Natural killer cell treated with Interleukin-12 subunit alpha and Interleukin-12 subunit beta and Interleukin-15 and Interleukin-18, amount 100 ng/mL, for 72 hours (primary cell): ENCODE measurements around the gene SYNGR3. TPM values are rescaled to one million over a fixed set of nuclear protein-coding genes. Genes with fewer than 3 reads are reported as not detected.
"Not testable (repeated sequence)": the region's sequence is repeated elsewhere in the genome, so short reads cannot be mapped to it uniquely, and the experiment has no call there.

Experiments used
- ATAC-seq, 2 donors: fragments of 150-1000 bp; cut with Tn5 transposase in 1 of 2; sonication (Bioruptor Pico), chemical (Tn5 transposase) in 1 of 2; 2 replicates each; pipeline ENCODE4 v1.10.0; 2021
- DNase-seq: peaks from one replicate; pipeline ENCODE4 v3.0.0; 2022; ENCODE audit warnings: low spot score
- H3K27ac Mint-ChIP-seq, 2 donors: 1 replicate in 1 of 2; 2 replicates in 1 of 2; pipeline ENCODE4 v1.8.0; 2022; ENCODE audit warnings: mixed read lengths in 2 of 2, mild to moderate bottlenecking in 1 of 2, moderate library complexity in 1 of 2
- H3K27me3 Mint-ChIP-seq, 2 donors: 1 replicate in 1 of 2; 2 replicates in 1 of 2; pipeline ENCODE4 v1.8.0; 2022; ENCODE audit warnings: mixed read lengths in 2 of 2
- H3K36me3 Mint-ChIP-seq: one replicate; pipeline ENCODE4 v1.8.0; 2022; ENCODE audit warnings: mixed read lengths
- H3K4me1 Mint-ChIP-seq, 2 donors: 1 replicate in 1 of 2; 2 replicates in 1 of 2; pipeline ENCODE4 v1.8.0; 2022; ENCODE audit warnings: low read depth in 2 of 2, mixed read lengths in 2 of 2, mild to moderate bottlenecking in 1 of 2
- H3K4me3 Mint-ChIP-seq: one replicate; pipeline ENCODE4 v1.8.0; 2022; ENCODE audit warnings: mixed read lengths
- H3K9me3 Mint-ChIP-seq: 2 replicates; pipeline ENCODE4 v1.8.0; 2022; ENCODE audit warnings: mixed read lengths
- total RNA-seq, 2 donors: library from RNA; stranded (reverse); gene quantifications; one replicate each; pipeline ENCODE4 v1.2.3, GENCODE V29; 2022

The SYNGR3 gene
- total RNA-seq, 2 donors from 2014 or later: 21.3 to 43.6 TPM

DNA sequence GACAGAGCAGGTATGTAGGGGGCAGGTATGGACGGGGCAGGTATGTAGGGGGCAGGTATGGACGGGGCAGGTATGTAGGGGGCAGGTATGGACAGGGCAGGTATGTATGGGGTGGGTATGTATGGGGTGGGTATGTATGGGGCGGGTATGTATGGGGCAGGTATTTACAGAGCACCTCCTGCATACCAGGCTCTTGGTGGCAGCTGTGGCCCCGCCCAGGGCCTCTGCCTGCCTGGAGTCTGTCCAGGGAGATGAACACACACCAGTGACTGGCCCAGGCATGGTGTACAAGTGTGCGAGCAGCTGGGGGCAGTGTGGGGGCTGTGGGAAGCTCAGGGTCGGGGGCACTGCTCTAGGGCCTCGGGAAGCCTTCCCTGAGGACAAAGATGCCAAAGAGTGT lies 39.7 kb upstream of the SYNGR3 start:
- no peak for ATAC-seq
- H3K4me3 Mint-ChIP-seq: no peak overlapping the region

DNA sequence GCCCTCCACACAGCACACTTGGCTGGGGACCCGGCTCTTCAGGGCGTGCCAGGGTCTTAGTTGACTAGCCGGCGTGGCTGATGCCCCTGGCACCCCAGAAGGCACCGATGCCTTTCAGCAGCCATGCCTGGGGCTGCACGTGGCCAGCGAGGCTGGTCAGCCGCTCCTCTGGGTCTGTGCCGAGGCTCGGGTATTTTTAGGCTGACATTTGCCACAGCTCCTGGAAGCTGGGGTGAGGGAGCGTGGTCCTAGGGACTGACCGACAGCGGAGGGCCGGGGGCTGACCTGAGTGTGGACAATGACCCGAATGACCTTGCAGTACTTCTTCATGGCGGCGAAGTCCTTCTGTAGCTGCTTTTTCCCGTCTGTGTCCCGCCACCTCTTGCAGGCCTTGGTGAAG lies 39.2 kb upstream of the SYNGR3 start:
- Mint-ChIP-seq H3K27ac (no peak overlapping the region), H3K9me3 (no peaks in the 10 kb centered on the region)
- ATAC-seq: no peak

More for the DNA sequence above, 39.7 kb upstream of the SYNGR3 start:
- H3K36me3 Mint-ChIP-seq: no peaks in the 10 kb centered on the region
- H3K27ac Mint-ChIP-seq: no peak overlapping the region
- no peak for DNase-seq
- no peaks in the 10 kb centered on the region for H3K4me1 Mint-ChIP-seq
- no peaks in the 10 kb centered on the region for H3K9me3 Mint-ChIP-seq
- H3K27me3 Mint-ChIP-seq: no peaks in the 10 kb centered on the region

DNA sequence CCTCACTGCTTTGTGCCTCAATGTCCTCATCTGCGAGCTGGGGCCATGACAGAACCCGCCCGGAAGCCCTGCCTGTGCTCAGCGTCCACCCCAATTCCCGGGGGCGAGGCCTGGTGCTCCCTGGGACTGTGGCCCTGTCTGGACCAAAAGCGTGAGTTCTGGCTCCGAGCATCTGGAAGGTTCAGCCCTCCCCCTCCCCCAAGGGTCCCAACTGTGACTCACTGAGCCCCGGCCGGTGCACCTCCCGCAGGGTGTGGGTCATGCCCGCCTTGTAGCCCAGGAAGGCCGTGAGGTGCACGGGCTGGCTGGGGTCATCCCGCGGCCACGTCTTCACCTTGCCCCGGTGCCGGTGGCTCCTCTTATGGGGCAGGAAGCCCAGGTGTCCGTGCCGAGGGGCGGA lies 36.0 kb upstream of the SYNGR3 start:
- Mint-ChIP-seq H3K27me3 (no peaks in the 10 kb centered on the region), H3K4me3 (no peak overlapping the region), H3K9me3 (no peaks in the 10 kb centered on the region), H3K4me1 (no peaks in the 10 kb centered on the region), H3K36me3 (no peaks in the 10 kb centered on the region), H3K27ac (no peak overlapping the region)
- no peak for DNase-seq
- ATAC-seq: no peak

More for the DNA sequence above, 39.2 kb upstream of the SYNGR3 start:
- Mint-ChIP-seq H3K27me3 (no peaks in the 10 kb centered on the region), H3K4me3 (no peak overlapping the region), H3K4me1 (no peaks in the 10 kb centered on the region), H3K36me3 (no peaks in the 10 kb centered on the region)
- DNase-seq: no peak

DNA sequence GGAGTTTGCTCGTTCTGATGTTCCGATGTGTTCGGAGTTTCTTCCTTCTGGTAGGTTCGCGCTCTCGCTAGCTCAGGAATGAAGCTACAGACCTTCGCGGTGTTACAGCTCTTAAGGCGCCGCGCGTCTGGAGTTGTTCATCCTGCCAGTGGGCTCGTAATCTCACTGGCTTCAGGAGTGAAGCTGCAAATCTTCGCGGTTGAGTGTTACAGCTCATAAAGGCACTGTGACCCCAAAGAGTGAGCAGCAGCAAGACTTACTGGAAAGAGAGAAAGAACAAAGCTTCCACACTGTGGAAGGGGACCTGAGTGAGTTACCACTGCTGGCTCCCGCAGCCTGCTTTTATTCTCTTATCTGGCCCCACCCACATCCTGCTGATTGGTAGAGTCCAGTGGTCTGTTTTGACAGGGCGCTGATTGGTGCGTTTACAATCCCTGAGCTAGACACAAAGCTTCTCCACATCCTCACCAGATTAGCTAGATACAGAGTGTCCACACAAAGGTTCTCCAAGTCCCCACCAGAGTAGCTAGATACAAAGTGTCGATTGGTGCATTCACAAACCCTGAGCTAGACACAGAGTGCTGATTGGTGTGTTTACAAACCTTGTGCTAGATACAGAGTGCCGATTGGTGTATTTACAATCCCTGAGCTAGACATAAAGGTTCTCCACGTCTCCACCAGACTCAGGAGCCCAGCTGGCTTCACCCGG lies 32.2 kb upstream of the SYNGR3 start:
- not testable (repeated sequence) for H3K4me3 Mint-ChIP-seq, H3K27me3 Mint-ChIP-seq, H3K9me3 Mint-ChIP-seq, ATAC-seq, H3K27ac Mint-ChIP-seq, H3K36me3 Mint-ChIP-seq, DNase-seq
- peaks cover 14 to 20% of the 10 kb centered on the region in 2 donors for H3K4me1 Mint-ChIP-seq

DNA sequence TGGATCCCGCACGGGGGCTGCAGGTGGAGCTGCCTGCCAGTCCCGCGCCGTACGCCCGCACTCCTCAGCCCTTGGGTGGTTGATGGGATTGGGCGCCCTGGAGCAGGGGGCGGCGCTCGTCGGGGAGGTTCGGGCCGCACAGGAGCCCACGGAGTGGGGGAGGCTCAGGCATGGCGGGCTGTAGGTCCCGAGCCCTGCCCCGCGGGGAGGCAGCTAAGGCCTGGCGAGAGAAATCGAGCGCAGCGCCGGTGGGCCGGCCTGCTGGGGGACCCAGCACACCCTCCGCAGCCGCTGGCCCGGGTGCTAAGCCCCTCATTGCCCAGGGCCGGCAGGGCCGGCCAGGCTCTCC lies 31.7 kb upstream of the SYNGR3 start:
- not testable (repeated sequence) for H3K4me3 Mint-ChIP-seq, H3K36me3 Mint-ChIP-seq, H3K27me3 Mint-ChIP-seq, H3K27ac Mint-ChIP-seq, H3K9me3 Mint-ChIP-seq, ATAC-seq, DNase-seq
- peaks cover 18 to 23% of the 10 kb centered on the region in 2 donors for H3K4me1 Mint-ChIP-seq

DNA sequence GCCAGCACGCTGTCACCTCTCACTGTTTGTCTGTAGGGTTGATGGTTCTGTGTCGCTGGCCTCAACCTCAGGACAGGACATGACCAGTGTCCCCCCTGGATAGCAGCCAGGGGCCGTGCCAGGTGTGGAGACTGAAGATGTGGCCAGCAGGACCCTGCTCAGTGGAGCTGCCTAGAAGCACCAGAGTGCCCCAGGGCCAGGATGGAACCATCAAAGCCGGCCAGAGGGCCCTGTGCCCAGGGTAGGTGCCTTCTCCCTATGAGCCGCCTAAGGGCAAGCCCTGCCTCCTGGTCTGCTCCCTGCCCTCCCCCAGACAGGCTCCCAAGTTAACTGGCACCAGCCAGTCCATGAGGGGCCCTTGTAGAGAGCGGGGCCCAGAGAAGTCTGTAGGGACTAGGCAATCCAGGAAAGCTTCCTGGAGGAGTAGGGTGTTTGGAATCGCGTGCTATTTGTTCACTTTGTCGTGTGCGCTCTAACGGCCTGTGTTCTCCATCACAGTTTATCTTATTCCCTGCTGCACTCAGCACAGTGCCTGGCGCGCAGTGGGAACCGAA lies 31.0 kb upstream of the SYNGR3 start:
- DNase-seq (no peak), ATAC-seq (peak in 1 of 2 donors; percentile 1)
- Mint-ChIP-seq H3K27ac (peak overlapping the region in 1 of 2 donors; percentile 94), H3K36me3 (peaks cover 16% of the 10 kb centered on the region), H3K4me3 (peak overlapping the region; percentile 100), H3K9me3 (no peaks in the 10 kb centered on the region), H3K27me3 (no peaks in the 10 kb centered on the region), H3K4me1 (peaks cover 24 to 27% of the 10 kb centered on the region in 2 donors)

DNA sequence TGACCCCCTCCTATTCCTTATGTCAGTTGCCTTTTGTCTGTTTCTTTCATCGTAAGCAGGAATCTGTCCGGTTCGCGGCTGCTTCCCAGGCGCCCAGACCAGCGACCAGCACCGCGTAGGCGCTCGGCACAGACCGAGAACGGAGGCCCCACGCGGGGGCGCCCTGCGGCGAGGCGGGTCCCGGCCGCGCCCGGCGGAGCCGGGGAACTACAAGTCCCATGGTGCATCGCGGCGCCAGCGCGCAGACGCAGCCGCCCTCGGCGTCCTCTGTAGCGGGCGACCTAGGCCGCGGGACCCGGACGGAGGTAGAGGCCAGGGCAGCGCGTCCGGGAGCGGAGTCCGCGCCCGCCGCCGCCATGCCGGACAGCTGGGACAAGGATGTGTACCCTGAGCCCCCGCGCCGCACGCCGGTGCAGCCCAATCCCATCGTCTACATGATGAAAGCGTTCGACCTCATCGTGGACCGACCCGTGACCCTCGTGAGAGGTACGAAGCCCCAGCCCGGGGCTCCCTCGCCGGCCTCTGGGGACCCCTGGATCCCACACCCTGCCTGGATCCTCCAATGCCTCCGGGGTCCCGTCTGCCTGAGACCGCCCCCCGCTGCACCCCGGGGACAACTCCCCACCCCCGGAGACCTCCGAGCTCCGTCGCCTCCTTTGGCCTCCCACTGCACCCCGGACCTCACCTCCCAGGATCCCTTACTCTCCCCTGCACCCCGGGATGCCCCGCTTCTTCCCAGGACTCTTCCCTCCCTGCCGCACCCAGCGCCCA lies 30.3 kb upstream of the SYNGR3 start, which contains the start of gene NDUFB10:
Gene NDUFB10 (plus strand): TSS at position 270 of the 771 bp plus-strand sequence. CDS start 87 bp downstream, at position 357.
- DNase-seq (peak; percentile 95), ATAC-seq (peak; percentile 89 to 96)
- Mint-ChIP-seq H3K4me3 (peak within 1 kb of the TSS; percentile 100), H3K9me3 (no peaks in the 10 kb centered on the region), H3K4me1 (peaks cover 28 to 32% of the 10 kb centered on the region in 2 donors), H3K27ac (peak within 1 kb of the TSS; percentile 89 to 94), H3K36me3 (peaks cover 19% of the 10 kb centered on the region), H3K27me3 (no peaks in the 10 kb centered on the region)

DNA sequence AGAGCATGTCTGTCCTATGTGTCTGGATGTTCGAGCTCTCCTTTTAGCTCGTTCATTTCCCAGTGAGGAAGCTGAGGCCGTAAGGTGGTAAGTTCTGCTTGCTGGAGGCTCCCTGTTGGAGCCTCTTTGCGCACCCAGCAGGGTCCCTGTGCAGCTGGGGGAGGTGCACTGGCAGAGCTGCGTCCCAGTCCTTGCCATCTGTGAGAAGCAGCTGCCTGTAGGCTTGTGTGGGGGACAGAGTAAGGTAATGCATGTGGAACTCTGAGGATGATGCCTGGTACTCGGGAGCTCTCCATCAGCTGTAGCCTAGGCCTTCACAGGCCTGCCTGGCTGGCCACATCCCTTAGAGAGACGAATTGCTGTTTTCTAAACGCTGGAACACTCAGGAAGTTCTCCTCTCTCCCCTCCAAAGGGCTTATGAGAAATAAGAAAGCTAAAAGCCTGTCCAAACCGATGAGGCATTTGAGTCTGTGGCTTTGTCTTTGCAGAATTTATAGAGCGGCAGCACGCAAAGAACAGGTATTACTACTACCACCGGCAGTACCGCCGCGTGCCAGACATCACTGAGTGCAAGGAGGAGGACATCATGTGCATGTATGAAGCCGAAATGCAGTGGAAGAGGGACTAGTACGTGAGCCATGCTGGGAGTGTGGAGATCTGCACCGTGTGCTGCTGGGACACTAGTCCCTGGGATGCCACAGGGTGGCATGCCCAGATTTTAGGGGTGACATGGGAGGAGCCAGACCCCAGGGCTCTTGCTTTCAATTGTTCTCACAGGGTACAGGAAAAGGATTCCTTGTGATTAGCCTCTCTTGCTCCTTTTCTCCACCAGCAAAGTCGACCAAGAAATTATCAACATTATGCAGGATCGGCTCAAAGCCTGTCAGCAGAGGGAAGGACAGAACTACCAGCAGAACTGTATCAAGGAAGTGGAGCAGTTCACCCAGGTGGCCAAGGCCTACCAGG lies 28.8 kb upstream of the SYNGR3 start:
- H3K27ac Mint-ChIP-seq: peak overlapping the region; percentile 89 to 94
- no peaks in the 10 kb centered on the region for H3K27me3 Mint-ChIP-seq
- H3K4me3 Mint-ChIP-seq: peak overlapping the region; percentile 100
- peak in 1 of 2 donors; percentile 2 for ATAC-seq
- no peaks in the 10 kb centered on the region for H3K9me3 Mint-ChIP-seq
- DNase-seq: no peak
- peaks cover 28 to 41% of the 10 kb centered on the region in 2 donors for H3K4me1 Mint-ChIP-seq
- H3K36me3 Mint-ChIP-seq: peaks cover 19% of the 10 kb centered on the region

DNA sequence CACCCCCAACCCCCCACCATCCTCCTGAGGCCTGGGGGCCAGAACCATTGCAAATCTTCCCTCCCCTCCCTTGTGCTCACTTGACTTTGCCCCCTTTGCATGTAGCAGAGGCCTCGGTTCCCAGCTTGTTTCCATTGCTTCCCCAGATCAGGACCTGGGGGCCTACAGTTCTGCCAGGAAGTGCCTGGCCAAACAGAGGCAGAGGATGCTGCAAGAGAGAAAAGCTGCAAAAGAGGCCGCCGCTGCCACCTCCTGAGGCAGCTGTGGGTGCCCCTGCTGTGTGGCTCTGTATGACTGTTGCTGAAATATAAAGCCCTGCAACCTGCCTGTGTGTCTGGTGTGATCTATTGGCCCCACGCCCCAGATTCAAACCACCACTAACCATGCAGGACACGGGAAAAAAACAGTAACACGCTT lies 28.1 kb upstream of the SYNGR3 start:
- Mint-ChIP-seq H3K27me3 (no peaks in the 10 kb centered on the region), H3K27ac (peak overlapping the region; percentile 94 to 95), H3K36me3 (peaks cover 19% of the 10 kb centered on the region), H3K4me3 (peak overlapping the region; percentile 100), H3K4me1 (peaks cover 28 to 41% of the 10 kb centered on the region in 2 donors), H3K9me3 (no peaks in the 10 kb centered on the region)
- DNase-seq: no peak
- no peak for ATAC-seq

DNA sequence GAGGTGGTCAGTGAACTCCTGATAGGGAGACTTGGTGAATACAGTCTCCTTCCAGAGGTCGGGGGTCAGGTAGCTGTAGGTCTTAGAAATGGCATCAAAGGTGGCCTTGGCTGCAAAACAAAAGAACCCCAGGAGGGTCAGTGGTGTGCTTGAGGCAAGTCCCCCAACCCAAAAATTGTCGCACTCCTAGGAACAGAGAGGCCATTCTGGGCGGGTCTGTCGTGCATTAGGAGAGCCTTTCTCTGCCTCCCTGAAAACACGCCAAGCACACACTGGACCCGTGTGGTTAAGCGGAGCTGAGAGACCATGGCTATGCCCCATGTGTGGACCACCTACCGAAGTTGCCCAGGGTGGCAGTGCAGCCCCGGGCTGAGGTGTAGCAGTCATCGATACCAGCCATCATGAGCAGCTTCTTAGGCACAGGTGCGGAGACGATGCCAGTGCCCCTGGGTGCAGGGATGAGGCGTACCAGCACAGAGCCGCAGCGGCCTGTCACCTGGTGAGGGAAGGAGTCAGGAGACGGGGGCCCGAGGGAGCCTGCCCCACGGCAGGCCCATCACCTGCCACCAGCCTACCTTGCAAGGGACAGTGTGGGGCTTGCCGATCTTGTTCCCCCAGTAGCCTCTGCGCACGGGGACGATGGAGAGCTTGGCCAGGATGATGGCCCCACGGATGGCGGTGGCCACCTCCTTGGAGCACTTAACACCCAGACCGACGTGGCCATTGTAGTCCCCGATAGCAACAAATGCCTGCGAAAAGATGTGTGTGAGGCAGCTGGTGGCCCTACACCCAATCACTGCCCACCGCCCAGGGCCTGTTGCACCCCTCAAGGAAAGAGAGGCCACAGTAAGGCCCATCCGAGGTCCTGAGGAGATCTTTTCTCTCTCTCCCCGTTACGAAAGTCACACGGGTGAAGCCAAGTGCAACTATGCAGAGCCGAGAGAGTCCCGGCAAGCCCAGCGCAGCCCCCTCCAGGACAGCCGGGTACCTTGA lies 27.3 kb upstream of the SYNGR3 start:
- not testable (repeated sequence) for ATAC-seq, H3K9me3 Mint-ChIP-seq, H3K27me3 Mint-ChIP-seq, DNase-seq
- peak overlapping the region; percentile 94 to 95 for H3K27ac Mint-ChIP-seq
- peaks cover 19% of the 10 kb centered on the region for H3K36me3 Mint-ChIP-seq
- peak overlapping the region; percentile 100 for H3K4me3 Mint-ChIP-seq
- H3K4me1 Mint-ChIP-seq: peaks cover 28 to 41% of the 10 kb centered on the region in 2 donors

DNA sequence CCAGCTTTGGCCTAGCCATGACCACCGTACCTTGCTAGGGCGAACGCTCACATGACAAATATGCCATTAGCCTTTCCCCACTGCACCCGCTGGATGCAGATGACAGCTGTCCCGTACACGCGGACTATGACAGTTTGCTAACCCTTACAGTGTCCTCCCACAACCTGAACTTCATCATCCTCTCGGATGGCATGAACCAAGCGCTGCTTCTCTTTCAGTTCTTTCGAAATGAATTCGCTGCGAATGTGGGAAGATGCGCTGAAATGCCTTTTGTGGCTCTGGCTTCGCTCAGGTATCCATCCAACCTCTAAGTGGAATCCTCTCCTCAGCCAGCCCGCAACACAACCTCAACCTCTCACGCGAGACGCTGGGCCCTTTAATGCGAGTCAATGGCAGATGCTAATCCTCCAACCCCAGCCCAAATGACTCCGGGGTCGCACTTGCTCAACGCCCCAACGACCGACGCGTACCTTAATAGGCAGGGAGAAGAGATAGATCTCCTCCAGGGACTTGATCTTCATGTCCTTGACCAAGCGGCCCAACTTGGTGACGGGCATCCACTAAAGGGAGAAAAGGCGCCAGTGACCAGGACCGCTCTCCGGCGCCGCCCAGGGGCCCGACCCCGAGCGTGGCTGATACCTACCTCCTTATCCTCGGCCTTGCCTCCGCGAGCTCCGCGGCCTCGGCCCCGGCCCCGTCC lies 25.8 kb upstream of the SYNGR3 start:
- ATAC-seq (peak; percentile 3 to 7), DNase-seq (no peak)
- Mint-ChIP-seq H3K4me1 (peaks cover 28 to 41% of the 10 kb centered on the region in 2 donors), H3K4me3 (peak overlapping the region; percentile 100), H3K27ac (peak overlapping the region; percentile 94 to 95), H3K9me3 (no peaks in the 10 kb centered on the region), H3K27me3 (no peaks in the 10 kb centered on the region), H3K36me3 (peaks cover 19% of the 10 kb centered on the region)
